ENCODE measurements around the gene MARCO. TPM values are rescaled to one million over a fixed set of nuclear protein-coding genes. Genes with fewer than 3 reads are reported as not detected.

MARCO gene
- total RNA-seq, 1 experiment from 2014 or later = not detected

- POLR2A ChIA-PET (ENCODE audit: unreplicated experiment) = no interaction called here
- BruUV-seq (replicated peaks) = no TSS peak
- Histone ChIP-seq H4K20me1 (ENCODE audit: low read length) (no peaks in the 10 kb centered on the region), H3K27me3 (ENCODE audit: low read length) (no peaks in the 10 kb centered on the region), H3K9me3 (ENCODE audit: low read length) (no peaks in the 10 kb centered on the region), H3F3A (ENCODE audit: low read length, unreplicated experiment) (no peaks in the 10 kb centered on the region), H3K9me2 (replicated peaks; ENCODE audit: low read length) (no peaks in the 10 kb centered on the region), H3K27ac (ENCODE audit: low read length) (no peak overlapping the region), H2AFZ (ENCODE audit: low read length) (no peak overlapping the region), H3K4me1 (ENCODE audit: insufficient read depth, low read length) (peaks cover 31% of the 10 kb centered on the region), H3K4me3 (ENCODE audit: low read length) (no peak overlapping the region), H3K36me3 (ENCODE audit: low read depth, low read length) (no peaks in the 10 kb centered on the region), H3K4me2 (ENCODE audit: low read length) (no peak overlapping the region), H3K79me2 (ENCODE audit: low read length) (no peaks in the 10 kb centered on the region), H3K9ac (ENCODE audit: low read length) (no peak overlapping the region)
- intact Hi-C loops (cut with micrococcal nuclease) = no loop called here
- TF ChIP-seq EZH2 (IDR thresholded peaks at IDR 0.05; ENCODE audit: low read length, unreplicated experiment) = no peak
- TF ChIP-seq CTCF (conservative IDR thresholded peaks at IDR 0.05; ENCODE audit: low read depth, low read length) = no peak
- no peak for TF ChIP-seq EZH2phosphoT487 (IDR thresholded peaks at IDR 0.05; ENCODE audit: borderline replicate concordance, low read length)
- DNase-seq (no peak), ATAC-seq (no peak)
- CTCF ChIA-PET = no interaction called here
Measured at GRCh38 chr2:118990757-118991545, 49.0 kb downstream of the MARCO start.

GRCh38 chr2:118991554-118991953, 49.6 kb downstream of the MARCO start:
- Histone ChIP-seq H3K27me3 (ENCODE audit: low read length) (no peaks in the 10 kb centered on the region), H3K36me3 (ENCODE audit: low read depth, low read length) (no peaks in the 10 kb centered on the region), H3K9me3 (ENCODE audit: low read length) (no peaks in the 10 kb centered on the region), H3K9me2 (replicated peaks; ENCODE audit: low read length) (no peaks in the 10 kb centered on the region), H2AFZ (ENCODE audit: low read length) (no peak overlapping the region), H3F3A (ENCODE audit: low read length, unreplicated experiment) (no peaks in the 10 kb centered on the region), H3K27ac (ENCODE audit: low read length) (no peak overlapping the region), H4K20me1 (ENCODE audit: low read length) (no peaks in the 10 kb centered on the region), H3K4me2 (ENCODE audit: low read length) (no peak overlapping the region), H3K9ac (ENCODE audit: low read length) (no peak overlapping the region), H3K79me2 (ENCODE audit: low read length) (no peaks in the 10 kb centered on the region), H3K4me1 (ENCODE audit: insufficient read depth, low read length) (peaks cover 31% of the 10 kb centered on the region), H3K4me3 (ENCODE audit: low read length) (no peak overlapping the region)
- no peak for DNase-seq
- ChIA-PET CTCF (no interaction called here), POLR2A (ENCODE audit: unreplicated experiment) (no interaction called here)
- ATAC-seq = no peak
- TF ChIP-seq EZH2phosphoT487 (IDR thresholded peaks at IDR 0.05; ENCODE audit: borderline replicate concordance, low read length) (no peak), CTCF (conservative IDR thresholded peaks at IDR 0.05; ENCODE audit: low read depth, low read length) (no peak), EZH2 (IDR thresholded peaks at IDR 0.05; ENCODE audit: low read length, unreplicated experiment) (no peak)
- intact Hi-C loops (cut with micrococcal nuclease) = no loop called here
- no TSS peak for BruUV-seq (replicated peaks)

- TF ChIP-seq CTCF (conservative IDR thresholded peaks at IDR 0.05; ENCODE audit: low read depth, low read length) (no peak), EZH2 (IDR thresholded peaks at IDR 0.05; ENCODE audit: low read length, unreplicated experiment) (no peak), EZH2phosphoT487 (IDR thresholded peaks at IDR 0.05; ENCODE audit: borderline replicate concordance, low read length) (no peak)
- POLR2A ChIA-PET (ENCODE audit: unreplicated experiment) = no interaction called here
- CTCF ChIA-PET = no interaction called here
- Histone ChIP-seq H3K4me1 (ENCODE audit: insufficient read depth, low read length) (peaks cover 31% of the 10 kb centered on the region), H3F3A (ENCODE audit: low read length, unreplicated experiment) (no peaks in the 10 kb centered on the region), H2AFZ (ENCODE audit: low read length) (no peak overlapping the region), H3K9me2 (replicated peaks; ENCODE audit: low read length) (no peaks in the 10 kb centered on the region), H3K36me3 (ENCODE audit: low read depth, low read length) (no peaks in the 10 kb centered on the region), H3K27me3 (ENCODE audit: low read length) (no peaks in the 10 kb centered on the region), H4K20me1 (ENCODE audit: low read length) (no peaks in the 10 kb centered on the region), H3K79me2 (ENCODE audit: low read length) (no peaks in the 10 kb centered on the region), H3K9me3 (ENCODE audit: low read length) (no peaks in the 10 kb centered on the region), H3K4me3 (ENCODE audit: low read length) (no peak overlapping the region), H3K27ac (ENCODE audit: low read length) (peak overlapping the region; percentile 60), H3K9ac (ENCODE audit: low read length) (peak overlapping the region; percentile 34; the same call in 1 of the 2 replicates), H3K4me2 (ENCODE audit: low read length) (peak overlapping the region; percentile 36)
- DNase-seq (peak; percentile 85), ATAC-seq (no peak)
- no TSS peak for BruUV-seq (replicated peaks)
- intact Hi-C loops (cut with micrococcal nuclease) = no loop called here
Measured at GRCh38 chr2:118992740-118993391, 50.9 kb downstream of the MARCO start.

Measured in PC-3 (cell line).